Measurements from ENCODE around the gene VAMP3.

- no peak for TF ChIP-seq CTCF (IDR thresholded peaks at IDR 0.05; ENCODE audit: low read depth, low read length)
- no peak for TF ChIP-seq EZH2phosphoT487 (IDR thresholded peaks at IDR 0.05; ENCODE audit: low read depth)
Observed at GRCh38 chr1:7785108-7785507, 14.0 kb downstream of the VAMP3 start.

All from OCI-LY3 (cell line).